ENCODE data around the gene CCNI. TPM values are rescaled to one million over a fixed set of nuclear protein-coding genes. Genes with fewer than 3 reads are reported as not detected.
"Not testable (repeated sequence)": the region's sequence is repeated elsewhere in the genome, so short reads cannot be mapped to it uniquely, and the experiment has no call there.

CCNI gene
- total and polyA plus RNA-seq, 4 experiments from 2014 or later = 226 to 370 (median 356) TPM

DNA sequence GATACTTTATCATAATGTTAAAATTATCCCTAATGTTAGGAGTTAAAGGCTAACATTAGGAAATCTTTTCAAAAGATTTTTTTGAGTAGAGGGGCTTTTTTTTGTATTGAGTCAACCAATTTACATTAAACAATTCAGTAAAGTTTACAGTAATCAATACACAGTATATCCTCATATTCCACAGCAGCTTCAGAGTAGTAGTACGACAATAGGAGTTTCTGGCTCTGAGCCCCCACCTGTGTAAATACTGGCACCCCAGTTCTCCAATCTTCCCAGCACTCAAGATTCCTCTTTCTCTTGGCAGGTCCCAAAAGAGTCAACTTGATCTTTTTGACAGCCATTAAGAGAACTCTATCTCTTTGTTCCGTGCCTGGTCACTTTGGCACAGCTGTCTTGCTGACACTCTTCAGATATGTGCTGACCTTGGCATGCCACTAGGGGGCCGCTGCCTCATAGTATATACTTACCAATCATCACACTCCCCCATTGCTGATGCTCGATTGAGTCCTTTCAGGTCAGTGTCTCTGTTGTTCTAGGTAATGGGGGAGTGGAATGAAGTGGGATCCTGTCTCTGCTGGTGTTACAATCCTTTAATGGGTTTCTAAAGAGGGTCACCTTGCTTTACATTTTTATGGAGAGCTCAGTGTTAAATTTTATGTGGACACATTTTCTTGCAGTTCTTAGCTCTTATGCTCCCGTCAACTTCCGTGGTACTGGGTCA is 19.5 kb upstream of the CCNI start:
- Mint-ChIP-seq H3K4me3 (no peak overlapping the region), H3K27me3 (no peaks in the 10 kb centered on the region), H3K36me3 (no peaks in the 10 kb centered on the region), H3K9me3 (no peaks in the 10 kb centered on the region), H3K4me1 (peaks cover 9 to 19% (median 13%) of the 10 kb centered on the region in 4 donors), H3K27ac (peak overlapping the region in 1 of 7 donors; percentile 5)
- Histone ChIP-seq H3K9me3 (ENCODE audit: control insufficient read depth in 1 of 2, low read length in 2 of 2) (no peaks in the 10 kb centered on the region), H3K27ac (ENCODE audit: low read depth, low read length) (no peak overlapping the region), H3K4me1 (ENCODE audit: insufficient read depth, low read length) (peaks cover 11% of the 10 kb centered on the region), H3K4me3 (ENCODE audit: low read length in 2 of 2) (no peak overlapping the region), H3K36me3 (ENCODE audit: insufficient read depth, low read length) (no peaks in the 10 kb centered on the region), H3K27me3 (ENCODE audit: insufficient read depth, low read length) (no peaks in the 10 kb centered on the region)
- DNase-seq = peak; percentile 58 to 70 (median 64)
- POLR2A ChIA-PET (ENCODE audit: partially characterized antibody) = interaction anchor here (1.2 to 1.5 kb wide), 3 partner anchors 19 to 108 kb away, joined by 4 to 9 read pairs (median 5); partner anchors contain the start of gene CCNI
- CTCF ChIA-PET (ENCODE audit: partially characterized antibody) = interaction anchor here (0.5 to 9.5 kb wide), 41 partner anchors 9 to 1814 kb away, joined by 3 to 440 read pairs (median 6); partner anchors contain the start of gene CCNI
- intact Hi-C loops (cut with micrococcal nuclease) = loop anchor here (1.0 kb wide), 4 partner anchors 19 to 108 kb away; no protein-coding TSS in a partner anchor

GRCh38 chr4:77094496-77094895 is 18.7 kb upstream of the CCNI start:
- no peak for DNase-seq
- H3K27ac ChIP-seq (ENCODE audit: low read depth, low read length) = no peak overlapping the region
- H3K36me3 ChIP-seq (ENCODE audit: insufficient read depth, low read length) = no peaks in the 10 kb centered on the region
- peaks cover 6 to 14% (median 8%) of the 10 kb centered on the region in 4 donors for H3K4me1 Mint-ChIP-seq
- intact Hi-C loops (cut with micrococcal nuclease) = no loop called here
- H3K27ac Mint-ChIP-seq = no peak overlapping the region
- H3K4me1 ChIP-seq (ENCODE audit: insufficient read depth, low read length) = peaks cover 6% of the 10 kb centered on the region
- no peaks in the 10 kb centered on the region for H3K9me3 Mint-ChIP-seq
- H3K4me3 ChIP-seq (ENCODE audit: low read length in 2 of 2) = no peak overlapping the region
- no peaks in the 10 kb centered on the region for H3K36me3 Mint-ChIP-seq
- no peaks in the 10 kb centered on the region for H3K27me3 Mint-ChIP-seq
- CTCF ChIA-PET (ENCODE audit: partially characterized antibody) = interaction anchor here (0.6 to 9.5 kb wide), 21 partner anchors 10 to 208 kb away, joined by 3 to 440 read pairs (median 11); partner anchors contain the start of gene CCNI
- POLR2A ChIA-PET (ENCODE audit: partially characterized antibody) = interaction anchor here (1.2 kb wide), 1 partner anchor 18 kb away, joined by 5 read pairs; the partner anchor contains the start of gene CCNI
- no peaks in the 10 kb centered on the region for H3K27me3 ChIP-seq (ENCODE audit: insufficient read depth, low read length)
- no peaks in the 10 kb centered on the region for H3K9me3 ChIP-seq (ENCODE audit: control insufficient read depth in 1 of 2, low read length in 2 of 2)
- no peak overlapping the region for H3K4me3 Mint-ChIP-seq

GRCh38 chr4:77093401-77093800 is 17.6 kb upstream of the CCNI start:
- Mint-ChIP-seq H3K4me1 (peaks cover 6 to 14% (median 8%) of the 10 kb centered on the region in 4 donors), H3K9me3 (no peaks in the 10 kb centered on the region), H3K36me3 (no peaks in the 10 kb centered on the region), H3K27me3 (no peaks in the 10 kb centered on the region), H3K4me3 (no peak overlapping the region), H3K27ac (no peak overlapping the region)
- intact Hi-C loops (cut with micrococcal nuclease) = no loop called here
- Histone ChIP-seq H3K27me3 (ENCODE audit: insufficient read depth, low read length) (no peaks in the 10 kb centered on the region), H3K36me3 (ENCODE audit: insufficient read depth, low read length) (no peaks in the 10 kb centered on the region), H3K9me3 (ENCODE audit: control insufficient read depth in 1 of 2, low read length in 2 of 2) (no peaks in the 10 kb centered on the region), H3K4me1 (ENCODE audit: insufficient read depth, low read length) (peaks cover 6% of the 10 kb centered on the region), H3K4me3 (ENCODE audit: low read length in 2 of 2) (no peak overlapping the region), H3K27ac (ENCODE audit: low read depth, low read length) (no peak overlapping the region)
- POLR2A ChIA-PET (ENCODE audit: partially characterized antibody) = interaction anchor here (1.1 to 1.7 kb wide), 2 partner anchors 37 to 111 kb away, joined by 3 to 7 read pairs; no protein-coding TSS in a partner anchor
- CTCF ChIA-PET (ENCODE audit: partially characterized antibody) = interaction anchor here (0.9 to 9.5 kb wide), 8 partner anchors 11 to 110 kb away, joined by 3 to 440 read pairs (median 4); no protein-coding TSS in a partner anchor
- no peak for DNase-seq

DNA sequence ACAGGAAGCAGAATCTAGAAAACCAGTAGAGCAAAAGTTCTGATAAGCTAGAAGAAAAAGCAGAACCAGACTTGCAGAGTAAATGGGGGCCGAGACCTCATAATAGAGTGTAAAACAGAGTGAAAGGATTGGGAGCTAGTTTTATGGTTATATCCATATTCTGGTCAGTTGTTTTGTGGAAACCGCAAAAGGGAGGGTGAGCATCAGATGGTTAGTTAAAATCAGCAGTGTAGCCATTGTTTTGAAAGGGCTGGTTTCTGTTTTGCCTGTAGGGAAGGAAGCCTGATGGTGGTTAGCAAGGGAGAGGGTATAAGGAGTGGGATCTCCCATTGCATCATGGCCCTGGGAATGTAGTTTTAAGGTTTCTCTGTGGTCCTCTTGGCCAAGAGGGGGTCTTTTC is 17.2 kb upstream of the CCNI start:
- no peaks in the 10 kb centered on the region for H3K27me3 ChIP-seq (ENCODE audit: insufficient read depth, low read length)
- Mint-ChIP-seq H3K4me1 (peaks cover 6 to 14% (median 8%) of the 10 kb centered on the region in 4 donors), H3K36me3 (no peaks in the 10 kb centered on the region), H3K9me3 (no peaks in the 10 kb centered on the region), H3K27ac (peak overlapping the region in 1 of 7 donors; percentile 33), H3K4me3 (peak overlapping the region in 1 of 8 donors; percentile 51), H3K27me3 (no peaks in the 10 kb centered on the region)
- peaks cover 6% of the 10 kb centered on the region for H3K4me1 ChIP-seq (ENCODE audit: insufficient read depth, low read length)
- DNase-seq = no peak
- CTCF ChIA-PET (ENCODE audit: partially characterized antibody) = interaction anchor here (0.8 to 9.5 kb wide), 9 partner anchors 10 to 110 kb away, joined by 3 to 440 read pairs (median 4); no protein-coding TSS in a partner anchor
- no peak overlapping the region for H3K27ac ChIP-seq (ENCODE audit: low read depth, low read length)
- POLR2A ChIA-PET (ENCODE audit: partially characterized antibody) = interaction anchor here (1.1 to 1.7 kb wide), 2 partner anchors 37 to 111 kb away, joined by 3 to 7 read pairs; no protein-coding TSS in a partner anchor
- no peaks in the 10 kb centered on the region for H3K36me3 ChIP-seq (ENCODE audit: insufficient read depth, low read length)
- no peaks in the 10 kb centered on the region for H3K9me3 ChIP-seq (ENCODE audit: control insufficient read depth in 1 of 2, low read length in 2 of 2)
- H3K4me3 ChIP-seq (ENCODE audit: low read length in 2 of 2) = no peak overlapping the region
- intact Hi-C loops (cut with micrococcal nuclease) = no loop called here

- intact Hi-C loops (cut with micrococcal nuclease) = no loop called here
- H3K36me3 Mint-ChIP-seq = peaks cover 0 to 4% of the 10 kb centered on the region in 2 donors
- no peak overlapping the region for H3K4me3 Mint-ChIP-seq
- no peaks in the 10 kb centered on the region for H3K9me3 ChIP-seq (ENCODE audit: control insufficient read depth in 1 of 2, low read length in 2 of 2)
- no peak overlapping the region for H3K27ac Mint-ChIP-seq
- no peaks in the 10 kb centered on the region for H3K27me3 Mint-ChIP-seq
- no peaks in the 10 kb centered on the region for H3K36me3 ChIP-seq (ENCODE audit: insufficient read depth, low read length)
- H3K27me3 ChIP-seq (ENCODE audit: insufficient read depth, low read length) = no peaks in the 10 kb centered on the region
- H3K4me1 Mint-ChIP-seq = peaks cover 0 to 7% (median 4%) of the 10 kb centered on the region in 4 donors
- no peak overlapping the region for H3K4me3 ChIP-seq (ENCODE audit: low read length in 2 of 2)
- H3K27ac ChIP-seq (ENCODE audit: low read depth, low read length) = no peak overlapping the region
- DNase-seq = no peak
- H3K9me3 Mint-ChIP-seq = no peaks in the 10 kb centered on the region
- peaks cover 6% of the 10 kb centered on the region for H3K4me1 ChIP-seq (ENCODE audit: insufficient read depth, low read length)
- ChIA-PET CTCF (ENCODE audit: partially characterized antibody) (interaction anchor here (0.9 to 3.8 kb wide), 4 partner anchors 10 to 114 kb away, joined by 3 to 19 read pairs (median 6); no protein-coding TSS in a partner anchor), POLR2A (ENCODE audit: partially characterized antibody) (no interaction called here)
Observed at GRCh38 chr4:77089866-77090265, 14.1 kb upstream of the CCNI start.

DNA sequence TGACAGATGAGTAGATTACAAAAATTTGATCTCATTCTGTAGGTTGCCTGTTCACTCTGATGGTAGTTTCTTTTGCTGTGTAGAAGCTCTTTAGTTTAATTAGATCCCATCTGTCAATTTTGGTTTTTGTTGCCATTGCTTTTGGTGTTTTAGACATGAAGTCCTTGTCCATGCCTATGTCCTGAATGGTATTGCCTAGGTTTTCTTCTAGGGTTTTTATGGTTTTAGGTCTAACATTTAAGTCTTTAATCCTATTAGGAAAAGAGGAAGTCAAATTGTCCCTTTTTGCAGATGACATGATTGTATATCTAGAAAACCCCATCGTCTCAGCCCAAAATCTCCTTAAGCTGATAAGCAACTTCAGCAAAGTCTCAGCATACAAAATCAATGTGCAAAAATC is 11.2 kb upstream of the CCNI start:
- intact Hi-C loops (cut with micrococcal nuclease); H3K4me3 ChIP-seq (ENCODE audit: low read length in 2 of 2); DNase-seq; H3K9me3 Mint-ChIP-seq; H3K27ac Mint-ChIP-seq; H3K27me3 ChIP-seq (ENCODE audit: insufficient read depth, low read length); H3K36me3 ChIP-seq (ENCODE audit: insufficient read depth, low read length); H3K4me1 ChIP-seq (ENCODE audit: insufficient read depth, low read length); H3K4me3 Mint-ChIP-seq; H3K27ac ChIP-seq (ENCODE audit: low read depth, low read length); H3K36me3 Mint-ChIP-seq; POLR2A ChIA-PET (ENCODE audit: partially characterized antibody); H3K9me3 ChIP-seq (ENCODE audit: control insufficient read depth in 1 of 2, low read length in 2 of 2); H3K4me1 Mint-ChIP-seq; CTCF ChIA-PET (ENCODE audit: partially characterized antibody); H3K27me3 Mint-ChIP-seq: not testable (repeated sequence)

- no peak overlapping the region for H3K27ac Mint-ChIP-seq
- Histone ChIP-seq H3K27me3 (ENCODE audit: insufficient read depth, low read length) (no peaks in the 10 kb centered on the region), H3K4me1 (ENCODE audit: insufficient read depth, low read length) (peaks cover 5% of the 10 kb centered on the region), H3K27ac (ENCODE audit: low read depth, low read length) (no peak overlapping the region), H3K36me3 (ENCODE audit: insufficient read depth, low read length) (no peaks in the 10 kb centered on the region), H3K9me3 (ENCODE audit: control insufficient read depth in 1 of 2, low read length in 2 of 2) (no peaks in the 10 kb centered on the region), H3K4me3 (ENCODE audit: low read length in 2 of 2) (no peak overlapping the region)
- peaks cover 1 to 4% of the 10 kb centered on the region in 2 donors for H3K36me3 Mint-ChIP-seq
- DNase-seq = no peak
- no peaks in the 10 kb centered on the region for H3K9me3 Mint-ChIP-seq
- H3K27me3 Mint-ChIP-seq = no peaks in the 10 kb centered on the region
- ChIA-PET POLR2A (ENCODE audit: partially characterized antibody) (interaction anchor here (2.2 kb wide), 1 partner anchor 10 kb away, joined by 6 read pairs; no protein-coding TSS in a partner anchor), CTCF (ENCODE audit: partially characterized antibody) (interaction anchor here (1.3 to 1.4 kb wide), 2 partner anchors 12 to 119 kb away, joined by 4 to 7 read pairs; no protein-coding TSS in a partner anchor)
- intact Hi-C loops (cut with micrococcal nuclease) = no loop called here
- H3K4me1 Mint-ChIP-seq = peaks cover 6 to 14% (median 9%) of the 10 kb centered on the region in 4 donors
- no peak overlapping the region for H3K4me3 Mint-ChIP-seq
Observed at GRCh38 chr4:77084019-77084639, 8.3 kb upstream of the CCNI start.

Measured in CD4-positive, alpha-beta memory T cell (primary cell).